ENCODE measurements around the gene TMEM247. TPM values are rescaled to one million over a fixed set of nuclear protein-coding genes. Genes with fewer than 3 reads are reported as not detected.

TMEM247 gene
- total RNA-seq, 1 donor from 2014 or later = not detected

GRCh38 chr2:46493241-46493970 is 14.0 kb downstream of the TMEM247 start:
- peak overlapping the region; percentile 19 for H3K27ac Mint-ChIP-seq
- intact Hi-C loops (cut with micrococcal nuclease) = no loop called here
- TF ChIP-seq CTCF (IDR thresholded peaks at IDR 0.05) = no peak
- H3K9me3 Mint-ChIP-seq = no peaks in the 10 kb centered on the region
- ChIA-PET POLR2A (no interaction called here), CTCF (interaction anchor here (1.0 kb wide), 1 partner anchor 52 kb away, joined by 3 read pairs; no protein-coding TSS in a partner anchor)
- peaks cover 24% of the 10 kb centered on the region for H3K4me1 Mint-ChIP-seq
- H3K4me3 Mint-ChIP-seq = no peak overlapping the region
- H3K36me3 Mint-ChIP-seq (ENCODE audit: low read depth) = no peaks in the 10 kb centered on the region
- no peak for DNase-seq
- no peaks in the 10 kb centered on the region for H3K27me3 Mint-ChIP-seq
- ATAC-seq (ENCODE audit: low read depth) = peak; percentile 57

DNA sequence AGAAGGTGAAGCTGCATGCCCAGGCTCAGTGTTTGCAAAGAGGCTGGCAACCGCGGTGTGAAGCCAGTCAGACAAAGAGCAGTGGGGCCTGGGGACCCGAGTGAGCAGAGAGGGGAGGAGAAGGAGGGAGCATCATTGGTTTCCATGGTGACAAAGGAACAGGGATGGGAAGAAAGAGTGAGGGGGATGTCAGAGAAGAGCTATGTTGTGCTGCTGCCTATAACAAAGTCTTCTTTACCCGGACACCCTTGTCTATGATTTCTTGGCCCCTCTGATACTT is 14.5 kb downstream of the TMEM247 start:
- Mint-ChIP-seq H3K36me3 (ENCODE audit: low read depth) (no peaks in the 10 kb centered on the region), H3K27ac (peak overlapping the region; percentile 19), H3K9me3 (no peaks in the 10 kb centered on the region), H3K4me3 (no peak overlapping the region), H3K27me3 (no peaks in the 10 kb centered on the region), H3K4me1 (peaks cover 25% of the 10 kb centered on the region)
- POLR2A ChIA-PET = no interaction called here
- no peak for DNase-seq
- TF ChIP-seq CTCF (IDR thresholded peaks at IDR 0.05) = no peak
- intact Hi-C loops (cut with micrococcal nuclease) = no loop called here
- CTCF ChIA-PET = interaction anchor here (1.0 kb wide), 1 partner anchor 51 kb away, joined by 3 read pairs; no protein-coding TSS in a partner anchor
- no peak for ATAC-seq (ENCODE audit: low read depth)

DNA sequence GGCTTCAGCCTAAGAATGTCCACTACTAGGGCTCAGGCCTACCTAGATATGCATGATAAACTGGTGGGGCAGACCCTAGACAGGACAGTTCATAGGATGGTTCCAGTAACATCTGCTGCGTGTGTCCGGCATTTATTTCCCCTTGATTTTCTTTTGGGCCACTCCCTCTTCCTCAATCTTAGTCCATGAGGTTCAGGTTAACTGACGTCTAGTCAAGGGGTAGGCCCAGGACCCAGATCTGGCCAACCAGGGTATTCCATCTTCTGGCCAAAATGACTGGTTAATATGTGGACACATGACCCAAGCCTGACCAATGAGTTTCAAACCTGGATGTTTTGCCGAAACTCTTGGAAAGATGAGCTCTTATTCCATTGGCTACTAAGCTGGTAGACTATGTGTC is 15.2 kb downstream of the TMEM247 start:
- Mint-ChIP-seq H3K9me3 (no peaks in the 10 kb centered on the region), H3K36me3 (ENCODE audit: low read depth) (no peaks in the 10 kb centered on the region), H3K4me3 (no peak overlapping the region), H3K27me3 (no peaks in the 10 kb centered on the region), H3K27ac (no peak overlapping the region), H3K4me1 (peaks cover 29% of the 10 kb centered on the region)
- no peak for TF ChIP-seq CTCF (IDR thresholded peaks at IDR 0.05)
- DNase-seq (no peak), ATAC-seq (ENCODE audit: low read depth) (no peak)
- intact Hi-C loops (cut with micrococcal nuclease) = no loop called here
- CTCF ChIA-PET = no interaction called here
- POLR2A ChIA-PET = no interaction called here

DNA sequence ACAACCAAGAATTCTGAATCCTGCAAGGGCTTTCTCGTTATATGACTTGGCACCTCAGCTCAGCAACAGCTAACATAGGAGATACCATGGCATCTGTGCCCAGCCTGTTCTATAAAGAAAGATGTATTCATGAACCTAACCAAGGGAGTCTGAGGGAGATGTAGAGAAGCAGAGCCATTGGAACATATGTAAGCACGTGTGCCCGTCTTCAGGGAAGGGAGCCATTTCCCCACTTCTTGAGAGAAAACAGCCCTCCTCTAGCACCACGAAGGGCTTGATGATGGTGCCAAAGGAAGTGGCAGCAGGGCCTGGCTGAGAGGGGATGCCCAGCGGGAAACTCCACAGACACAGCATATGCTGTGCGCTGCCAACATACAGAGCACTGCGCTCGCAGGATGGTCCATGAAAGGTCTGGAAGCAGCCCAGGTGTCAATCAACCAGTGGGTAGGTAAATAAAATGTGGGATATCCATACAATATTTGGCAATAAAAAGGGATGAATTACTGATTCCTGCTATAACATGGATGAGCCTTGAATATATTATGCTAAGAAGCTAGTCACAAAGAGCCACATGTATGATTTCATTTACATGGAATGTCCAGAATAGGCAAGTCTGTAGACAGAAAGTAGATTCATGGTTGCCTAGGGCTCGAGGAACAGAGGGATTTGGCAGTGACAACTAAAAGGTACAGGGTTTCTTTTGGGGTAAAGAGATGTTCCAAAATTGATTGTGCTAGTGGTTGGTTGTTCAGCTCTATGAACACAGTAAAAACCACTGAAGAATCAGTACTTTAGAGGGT is 16.1 kb downstream of the TMEM247 start:
- CTCF ChIA-PET = no interaction called here
- Mint-ChIP-seq H3K27me3 (no peaks in the 10 kb centered on the region), H3K4me3 (no peak overlapping the region), H3K36me3 (ENCODE audit: low read depth) (peaks cover 4% of the 10 kb centered on the region), H3K27ac (no peak overlapping the region), H3K9me3 (no peaks in the 10 kb centered on the region), H3K4me1 (peaks cover 29% of the 10 kb centered on the region)
- intact Hi-C loops (cut with micrococcal nuclease) = no loop called here
- TF ChIP-seq CTCF (IDR thresholded peaks at IDR 0.05) = no peak
- no peak for ATAC-seq (ENCODE audit: low read depth)
- POLR2A ChIA-PET = no interaction called here
- DNase-seq = no peak

- TF ChIP-seq CTCF (IDR thresholded peaks at IDR 0.05) = no peak
- ATAC-seq (ENCODE audit: low read depth) (no peak), DNase-seq (no peak)
- no peaks in the 10 kb centered on the region for H3K27me3 Mint-ChIP-seq
- no peak overlapping the region for H3K4me3 Mint-ChIP-seq
- peaks cover 4% of the 10 kb centered on the region for H3K36me3 Mint-ChIP-seq (ENCODE audit: low read depth)
- ChIA-PET POLR2A (no interaction called here), CTCF (no interaction called here)
- intact Hi-C loops (cut with micrococcal nuclease) = no loop called here
- peaks cover 27% of the 10 kb centered on the region for H3K4me1 Mint-ChIP-seq
- no peaks in the 10 kb centered on the region for H3K9me3 Mint-ChIP-seq
- H3K27ac Mint-ChIP-seq = peak overlapping the region; percentile 24
These were observed 18.4 kb downstream of the TMEM247 start for GRCh38 chr2:46497766-46498165.

Data from activated B cell treated with CpG ODN at 0.5 μM for 24 hours (primary cell).